Measurements from ENCODE around the gene MX2.

DNA sequence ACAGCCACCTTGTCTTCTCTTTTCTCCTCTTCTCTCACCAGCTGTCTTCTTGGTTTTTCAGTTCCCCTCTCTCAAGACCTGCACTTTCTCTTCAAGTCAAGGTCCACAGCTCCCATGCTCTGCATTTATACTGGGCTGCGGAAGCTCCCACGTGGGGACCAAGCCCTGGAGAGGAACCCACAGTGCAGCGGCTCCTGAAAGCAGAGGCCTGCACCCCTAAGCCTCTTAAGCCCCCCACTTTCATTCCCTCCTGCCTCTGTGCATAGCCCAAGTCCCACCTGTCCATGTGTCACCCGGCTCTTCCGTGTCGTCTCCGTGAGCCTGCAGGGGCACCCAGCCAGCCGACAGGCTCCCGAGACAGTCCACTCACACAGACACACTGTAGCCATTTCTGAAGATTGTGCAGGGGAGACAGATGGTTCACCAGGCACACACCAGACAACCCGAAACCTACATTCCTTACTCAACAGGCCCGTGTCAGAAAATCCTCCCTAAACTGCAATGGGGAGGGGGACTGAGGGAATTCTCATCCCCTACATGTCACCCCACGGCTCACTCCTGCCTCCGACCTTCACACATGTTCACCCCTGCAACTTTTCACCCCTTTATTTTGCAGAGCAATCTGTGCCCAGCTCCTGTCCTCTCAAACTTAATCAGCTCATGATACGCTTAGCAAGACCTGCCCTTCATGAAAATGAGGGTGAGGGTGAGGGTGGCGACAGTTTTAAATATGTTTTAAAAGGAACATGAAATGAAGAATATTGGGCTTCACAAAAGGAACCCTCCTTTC is 6.3 kb downstream of the MX2 start:
- TF ChIP-seq, protein P1, sequence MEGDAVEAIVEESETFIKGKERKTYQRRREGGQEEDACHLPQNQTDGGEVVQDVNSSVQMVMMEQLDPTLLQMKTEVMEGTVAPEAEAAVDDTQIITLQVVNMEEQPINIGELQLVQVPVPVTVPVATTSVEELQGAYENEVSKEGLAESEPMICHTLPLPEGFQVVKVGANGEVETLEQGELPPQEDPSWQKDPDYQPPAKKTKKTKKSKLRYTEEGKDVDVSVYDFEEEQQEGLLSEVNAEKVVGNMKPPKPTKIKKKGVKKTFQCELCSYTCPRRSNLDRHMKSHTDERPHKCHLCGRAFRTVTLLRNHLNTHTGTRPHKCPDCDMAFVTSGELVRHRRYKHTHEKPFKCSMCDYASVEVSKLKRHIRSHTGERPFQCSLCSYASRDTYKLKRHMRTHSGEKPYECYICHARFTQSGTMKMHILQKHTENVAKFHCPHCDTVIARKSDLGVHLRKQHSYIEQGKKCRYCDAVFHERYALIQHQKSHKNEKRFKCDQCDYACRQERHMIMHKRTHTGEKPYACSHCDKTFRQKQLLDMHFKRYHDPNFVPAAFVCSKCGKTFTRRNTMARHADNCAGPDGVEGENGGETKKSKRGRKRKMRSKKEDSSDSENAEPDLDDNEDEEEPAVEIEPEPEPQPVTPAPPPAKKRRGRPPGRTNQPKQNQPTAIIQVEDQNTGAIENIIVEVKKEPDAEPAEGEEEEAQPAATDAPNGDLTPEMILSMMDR (IDR thresholded peaks at IDR 0.05 in 2 of 3, conservative IDR thresholded peaks at IDR 0.05 in 1 of 3; ENCODE audit: insufficient read depth in 2 of 3, low read depth in 1 of 3, low read length in 3 of 3) = no peak
- no peak for TF ChIP-seq CBX3 (IDR thresholded peaks at IDR 0.05; ENCODE audit: borderline replicate concordance in 1 of 2, low read length in 2 of 2)
- TF ChIP-seq ZSCAN32 (CRISPR knock-in tag; IDR thresholded peaks at IDR 0.05) = no peak
- TF ChIP-seq SMC3 (conservative IDR thresholded peaks at IDR 0.05; ENCODE audit: insufficient read depth, low read depth, low read length) = no peak

All from K562 (cell line).